ENCODE results near the gene CD163.
"Not testable (repeated sequence)": the region's sequence is repeated elsewhere in the genome, so short reads cannot be mapped to it uniquely, and the experiment has no call there.

Gene CD163

DNA sequence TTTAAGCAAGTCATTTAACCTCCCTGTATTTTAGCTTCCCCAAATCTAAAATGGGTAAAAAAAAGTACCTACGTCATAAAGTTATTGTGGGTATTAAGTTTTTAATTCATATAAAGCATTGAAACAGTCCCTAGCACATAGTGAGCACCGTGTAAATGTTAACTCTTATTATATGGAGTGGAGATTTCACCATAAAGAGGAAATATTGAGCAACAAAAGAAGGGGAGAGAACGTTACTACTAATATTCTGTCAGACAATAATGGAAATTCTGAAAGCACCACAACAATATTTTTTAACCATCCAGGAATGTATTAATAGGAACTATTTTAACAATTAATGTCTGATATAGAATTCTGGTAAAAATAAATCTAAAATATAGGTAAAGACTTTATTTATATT, 51.8 kb downstream of the CD163 start:
- no peak for DNase-seq (ENCODE audit: extremely low read depth, low read depth)
- TF ChIP-seq, protein P1, sequence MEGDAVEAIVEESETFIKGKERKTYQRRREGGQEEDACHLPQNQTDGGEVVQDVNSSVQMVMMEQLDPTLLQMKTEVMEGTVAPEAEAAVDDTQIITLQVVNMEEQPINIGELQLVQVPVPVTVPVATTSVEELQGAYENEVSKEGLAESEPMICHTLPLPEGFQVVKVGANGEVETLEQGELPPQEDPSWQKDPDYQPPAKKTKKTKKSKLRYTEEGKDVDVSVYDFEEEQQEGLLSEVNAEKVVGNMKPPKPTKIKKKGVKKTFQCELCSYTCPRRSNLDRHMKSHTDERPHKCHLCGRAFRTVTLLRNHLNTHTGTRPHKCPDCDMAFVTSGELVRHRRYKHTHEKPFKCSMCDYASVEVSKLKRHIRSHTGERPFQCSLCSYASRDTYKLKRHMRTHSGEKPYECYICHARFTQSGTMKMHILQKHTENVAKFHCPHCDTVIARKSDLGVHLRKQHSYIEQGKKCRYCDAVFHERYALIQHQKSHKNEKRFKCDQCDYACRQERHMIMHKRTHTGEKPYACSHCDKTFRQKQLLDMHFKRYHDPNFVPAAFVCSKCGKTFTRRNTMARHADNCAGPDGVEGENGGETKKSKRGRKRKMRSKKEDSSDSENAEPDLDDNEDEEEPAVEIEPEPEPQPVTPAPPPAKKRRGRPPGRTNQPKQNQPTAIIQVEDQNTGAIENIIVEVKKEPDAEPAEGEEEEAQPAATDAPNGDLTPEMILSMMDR (IDR thresholded peaks at IDR 0.05; ENCODE audit: low read depth, low read length): no peak

DNA sequence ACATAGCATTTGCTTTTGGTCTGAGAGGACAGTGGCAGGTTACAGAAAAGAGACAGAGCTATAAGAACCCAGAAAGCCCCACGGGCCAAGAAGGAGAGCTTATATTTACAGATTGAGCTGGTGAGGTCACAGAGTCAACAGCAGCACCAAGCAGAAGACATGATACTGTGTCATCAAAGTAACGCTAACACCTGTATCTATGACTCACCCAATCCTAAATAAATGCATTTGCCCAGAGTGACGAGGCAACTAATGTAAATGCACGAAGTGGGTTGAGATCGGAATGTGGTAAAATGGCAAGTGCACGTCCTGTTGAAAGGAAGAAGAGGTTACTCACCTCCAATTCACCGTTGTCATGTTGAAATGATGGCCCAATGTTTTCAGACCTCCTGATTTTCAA, 52.9 kb downstream of the CD163 start:
- no peak for DNase-seq (ENCODE audit: extremely low read depth, low read depth)
- TF ChIP-seq, protein P1 (IDR thresholded peaks at IDR 0.05; ENCODE audit: low read depth, low read length): no peak

DNA sequence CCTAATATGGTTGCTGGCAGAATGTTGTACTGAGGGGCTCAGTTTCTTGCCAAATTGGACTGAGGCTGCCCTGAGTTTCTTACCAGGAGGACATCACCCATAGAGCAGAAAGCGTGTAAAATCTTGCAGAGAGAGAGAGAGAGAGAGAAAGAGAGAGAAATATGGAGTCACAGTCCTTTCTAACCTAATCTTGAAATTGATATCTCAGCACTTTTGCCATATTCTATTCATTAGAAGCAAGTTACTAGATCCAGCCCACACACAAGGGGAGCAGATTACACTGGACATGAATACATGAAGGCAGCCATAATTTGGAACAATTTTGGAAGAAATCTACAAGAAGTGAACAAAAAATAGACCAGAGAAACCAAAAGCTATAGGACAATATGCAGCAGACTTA, 55.5 kb downstream of the CD163 start:
- TF ChIP-seq, protein P1 (IDR thresholded peaks at IDR 0.05; ENCODE audit: low read depth, low read length): no peak
- no peak for DNase-seq (ENCODE audit: extremely low read depth, low read depth)

DNA sequence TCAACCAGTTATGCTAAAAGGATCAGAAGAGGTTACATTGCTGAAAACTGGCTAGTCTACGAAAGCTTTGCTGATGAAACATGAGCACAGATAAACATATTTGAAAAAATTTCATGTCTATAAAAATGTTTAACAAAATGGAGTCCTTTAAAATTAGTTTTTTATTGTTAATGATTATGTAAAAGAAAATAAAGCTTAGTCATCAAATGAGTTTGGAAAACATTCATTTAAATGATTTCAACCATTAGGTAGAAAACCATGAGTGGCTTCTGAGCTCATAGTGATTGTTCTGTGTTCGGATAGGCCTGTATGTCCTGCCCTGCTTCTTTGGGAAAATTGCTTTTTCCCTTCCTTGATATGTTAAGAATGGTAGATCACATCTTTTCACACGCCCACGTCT, 59.0 kb downstream of the CD163 start:
- DNase-seq (ENCODE audit: extremely low read depth, low read depth): no peak
- TF ChIP-seq, protein P1 (IDR thresholded peaks at IDR 0.05; ENCODE audit: low read depth, low read length): no peak

DNA sequence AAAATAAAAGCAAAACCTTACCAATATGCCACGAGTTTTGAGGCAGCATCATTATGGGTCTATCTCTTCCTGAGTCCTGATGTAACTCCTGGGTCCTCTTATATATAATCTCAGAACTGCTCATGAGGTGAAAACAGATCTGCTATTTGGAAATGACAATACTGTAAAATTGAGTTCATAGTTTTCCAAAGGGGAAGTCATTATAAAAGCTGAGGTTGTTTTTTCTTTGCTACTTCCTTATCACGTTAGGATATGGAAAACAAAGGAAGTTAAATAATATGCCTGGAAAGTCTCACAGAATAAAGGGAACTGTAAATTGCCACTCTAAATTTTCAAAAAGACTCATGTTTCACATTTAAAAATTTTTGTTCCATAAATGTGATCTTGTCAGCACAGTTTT, 59.5 kb downstream of the CD163 start, which contains the start of gene CD163L1:
CD163L1 (minus strand) TSS at position 78 of the 400 bp plus-strand sequence; CDS start at position 52, 26 bp downstream.
- DNase-seq (ENCODE audit: extremely low read depth, low read depth): no peak
- TF ChIP-seq, protein P1 (IDR thresholded peaks at IDR 0.05; ENCODE audit: low read depth, low read length): no peak

DNA sequence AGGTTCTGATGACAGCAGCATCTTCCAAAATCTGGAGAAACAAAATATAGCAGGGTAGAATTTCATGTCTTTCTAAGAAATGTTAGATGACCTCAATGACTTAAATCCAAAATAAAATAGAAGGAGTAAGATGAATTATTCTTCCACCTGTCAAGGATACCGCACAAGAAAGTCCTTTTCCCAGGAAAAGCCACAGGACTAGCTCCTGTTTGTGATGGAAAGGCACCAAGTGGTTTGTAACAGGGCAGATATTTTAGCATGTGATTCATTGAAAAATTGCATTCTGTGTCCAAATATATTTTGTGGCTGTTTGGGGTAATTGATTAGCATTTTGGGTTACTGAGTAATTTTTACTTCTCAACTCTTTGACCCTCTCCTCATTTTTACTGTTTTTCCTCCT, 62.4 kb downstream of the CD163 start:
- DNase-seq (ENCODE audit: extremely low read depth, low read depth): no peak
- TF ChIP-seq, protein P1 (IDR thresholded peaks at IDR 0.05; ENCODE audit: low read depth, low read length): no peak

DNA sequence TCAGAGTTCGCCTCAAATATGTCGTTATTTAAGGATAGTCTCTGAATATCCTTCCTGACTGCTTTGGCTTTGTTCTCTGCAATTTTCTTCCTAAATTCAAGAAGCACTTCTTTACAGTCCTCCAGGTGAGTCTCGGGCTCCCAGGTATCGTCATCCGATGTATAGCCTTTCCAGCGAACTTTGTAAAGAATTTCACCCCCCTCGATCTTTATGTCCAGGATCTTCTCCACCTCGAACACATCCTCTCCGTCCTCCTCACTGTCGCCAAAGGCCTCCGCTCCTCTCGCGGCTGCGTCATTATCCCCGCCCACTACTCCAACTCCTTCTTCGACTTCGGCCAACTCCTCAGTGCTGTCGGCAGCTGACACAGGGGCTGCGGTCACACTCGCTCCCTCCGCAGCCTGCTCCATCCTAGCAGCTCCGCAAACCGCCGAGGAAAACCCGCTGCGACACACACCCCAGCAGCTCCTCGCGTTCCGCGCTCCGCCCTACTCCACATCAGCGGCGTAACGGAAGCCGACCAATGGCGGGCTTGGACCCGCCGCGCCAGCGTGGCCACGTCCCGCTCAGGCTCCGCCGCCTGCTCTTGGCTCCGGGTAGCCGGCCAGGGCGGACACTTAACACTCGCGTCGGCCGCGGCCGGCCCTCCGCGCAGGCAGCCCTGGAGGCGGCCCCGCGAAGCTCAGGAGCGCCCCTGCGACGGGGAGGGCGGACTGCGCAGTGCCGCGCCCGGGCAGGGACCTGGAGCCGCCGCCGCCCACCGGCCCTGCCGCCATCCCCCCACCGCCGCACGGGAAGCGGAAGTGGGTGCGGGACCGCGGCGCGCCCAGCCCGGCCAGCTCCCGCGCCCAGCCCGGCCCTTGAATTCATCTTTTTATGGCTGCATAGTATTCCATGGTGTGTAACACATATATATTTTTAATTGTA, 63.7 kb downstream of the CD163 start:
- peak; percentile 4 for DNase-seq (ENCODE audit: extremely low read depth, low read depth)

DNA sequence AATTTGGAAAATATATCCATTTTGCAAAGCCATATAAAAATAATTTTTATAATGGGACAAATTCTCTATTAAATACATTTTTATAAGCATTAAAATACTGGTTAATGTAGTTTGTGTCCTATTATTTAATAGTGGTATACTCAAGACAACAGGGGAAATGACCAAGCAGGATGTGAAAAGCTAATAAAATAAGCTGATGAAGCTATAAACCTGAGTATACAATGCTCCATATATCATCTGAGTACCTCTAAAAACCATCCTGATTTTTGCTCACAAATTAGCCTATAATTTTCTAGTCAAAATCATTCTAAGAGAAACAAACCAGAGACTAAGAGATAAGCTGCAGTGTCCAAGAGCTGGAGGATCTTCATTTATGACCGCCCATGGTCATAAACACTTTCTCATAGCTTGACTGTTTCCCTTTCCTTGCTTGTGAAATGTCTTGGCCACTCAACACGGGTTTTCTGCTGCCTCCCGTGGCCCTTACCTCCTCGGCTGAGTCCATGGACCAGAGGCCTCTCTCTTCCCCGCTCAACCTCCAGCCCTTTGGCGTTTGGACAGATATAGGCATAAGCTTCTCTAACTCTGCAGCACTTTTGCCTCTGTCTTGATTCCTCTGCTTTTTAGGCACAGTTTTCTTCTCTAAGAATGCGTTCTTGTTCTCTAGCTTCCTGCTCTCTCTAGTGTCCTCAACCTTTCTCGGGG, 65.1 kb downstream of the CD163 start:
- not testable (repeated sequence) for DNase-seq (ENCODE audit: extremely low read depth, low read depth)

More for the DNA sequence above, 63.7 kb downstream of the CD163 start:
- TF ChIP-seq, protein P1 (IDR thresholded peaks at IDR 0.05; ENCODE audit: low read depth, low read length): no peak

DNA sequence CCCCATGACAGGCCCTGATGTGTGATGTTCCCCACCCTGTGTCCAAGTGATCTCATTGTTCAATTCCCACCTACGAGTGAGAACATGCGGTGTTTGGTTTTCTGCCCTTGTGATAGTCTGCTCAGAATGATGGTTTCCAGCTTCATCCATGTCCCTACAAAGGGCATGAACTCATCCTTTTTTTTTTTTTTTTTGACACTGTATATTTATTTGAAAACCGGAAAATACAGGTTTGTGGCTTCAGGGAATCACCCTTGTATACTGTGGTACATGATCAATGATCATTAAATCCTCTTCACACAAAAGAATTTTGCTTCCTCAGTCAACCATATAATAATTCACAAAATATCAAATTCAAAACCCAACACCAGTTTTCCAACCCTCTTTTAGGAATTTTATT, 66.1 kb downstream of the CD163 start:
- not testable (repeated sequence) for DNase-seq (ENCODE audit: extremely low read depth, low read depth)

Data from AG09319 (cell line).